Measurements from ENCODE around the gene EPAS1.

Gene EPAS1

GRCh38 chr2:46410273-46411244 is 113.4 kb downstream of the EPAS1 start:
- TF ChIP-seq CTCF (IDR thresholded peaks at IDR 0.05; ENCODE audit: insufficient read depth, low read depth, low read length, missing control alignments), result no peak
- no peak for DNase-seq (ENCODE audit: low read depth)
- H3K4me3 ChIP-seq (ENCODE audit: low read length), result no peak overlapping the region

- DNase-seq (ENCODE audit: low read depth), result peak; percentile 65
- H3K4me3 ChIP-seq (ENCODE audit: low read length), result no peak overlapping the region
- no peak for TF ChIP-seq CTCF (IDR thresholded peaks at IDR 0.05; ENCODE audit: insufficient read depth, low read depth, low read length, missing control alignments)
These were observed 114.0 kb downstream of the EPAS1 start for GRCh38 chr2:46411245-46411641.

GRCh38 chr2:46411985-46412384 is 114.8 kb downstream of the EPAS1 start:
- H3K4me3 ChIP-seq (ENCODE audit: low read length), result no peak overlapping the region
- no peak for TF ChIP-seq CTCF (IDR thresholded peaks at IDR 0.05; ENCODE audit: insufficient read depth, low read depth, low read length, missing control alignments)
- DNase-seq (ENCODE audit: low read depth), result no peak

DNA sequence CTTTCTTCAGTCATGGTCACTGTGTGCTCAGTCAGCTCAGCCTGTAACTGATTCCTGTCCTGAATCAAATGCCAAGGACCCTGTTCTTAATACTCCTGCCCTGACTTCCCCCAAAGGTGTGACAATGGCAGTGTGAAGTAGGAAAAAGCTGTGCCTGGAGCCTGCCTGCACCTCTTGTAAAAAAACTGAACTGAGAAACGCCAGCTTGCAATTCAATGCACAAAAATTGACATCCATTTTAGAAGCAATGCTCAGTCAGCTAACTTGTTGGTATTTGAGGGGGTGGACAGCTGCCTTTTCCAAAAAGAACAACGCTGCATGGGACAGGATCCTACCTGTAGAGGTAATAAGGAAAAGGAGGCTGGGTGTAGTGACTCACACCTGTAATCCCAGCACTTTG is 115.9 kb downstream of the EPAS1 start:
- no peak overlapping the region for H3K4me3 ChIP-seq (ENCODE audit: low read length)
- TF ChIP-seq CTCF (IDR thresholded peaks at IDR 0.05; ENCODE audit: insufficient read depth, low read depth, low read length, missing control alignments), result no peak
- DNase-seq (ENCODE audit: low read depth), result peak; percentile 22

DNA sequence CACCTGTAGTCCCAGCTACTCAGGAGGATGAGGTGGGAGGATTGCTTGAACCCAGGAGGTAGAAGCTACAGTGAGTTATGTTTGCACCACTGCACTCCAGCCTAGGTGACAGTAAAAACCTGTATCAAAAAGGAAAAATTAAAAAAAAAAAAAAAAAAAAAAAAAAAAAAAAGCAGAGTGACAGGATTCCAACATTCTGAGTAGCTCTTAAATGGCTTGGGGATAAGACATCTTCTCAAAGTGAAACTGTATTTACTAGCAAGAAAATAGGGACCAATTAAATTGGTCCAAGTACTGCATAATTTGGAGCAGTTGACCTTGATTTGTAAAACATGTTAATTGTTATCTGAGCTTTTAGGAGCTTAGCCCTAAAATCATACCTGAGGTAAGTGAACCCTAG is 116.4 kb downstream of the EPAS1 start:
- no peak for TF ChIP-seq CTCF (IDR thresholded peaks at IDR 0.05; ENCODE audit: insufficient read depth, low read depth, low read length, missing control alignments)
- H3K4me3 ChIP-seq (ENCODE audit: low read length), result no peak overlapping the region

DNA sequence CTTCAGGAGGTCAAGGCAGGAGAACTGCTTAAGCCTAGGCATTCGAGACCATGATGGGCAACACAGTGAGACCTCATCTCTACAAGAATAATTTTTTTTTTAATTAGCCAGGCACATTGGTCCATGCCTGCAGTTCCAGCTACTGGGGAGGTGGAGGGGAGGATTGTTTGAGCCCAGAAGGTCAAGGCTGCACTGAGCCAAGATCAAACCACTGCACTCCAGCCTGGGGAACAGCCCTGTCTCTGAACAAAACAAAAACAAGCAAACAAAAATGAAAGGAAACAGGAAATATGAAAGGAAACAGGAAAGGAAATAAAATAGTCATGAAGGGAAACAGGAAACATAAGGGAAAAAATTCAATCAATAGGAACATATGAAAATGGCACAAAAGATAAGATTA is 117.5 kb downstream of the EPAS1 start:
- DNase-seq (ENCODE audit: low read depth), result no peak

More for the DNA sequence above, 116.4 kb downstream of the EPAS1 start:
- DNase-seq (ENCODE audit: low read depth), result no peak

More for the DNA sequence above, 117.5 kb downstream of the EPAS1 start:
- no peak overlapping the region for H3K4me3 ChIP-seq (ENCODE audit: low read length)
- TF ChIP-seq CTCF (IDR thresholded peaks at IDR 0.05; ENCODE audit: insufficient read depth, low read depth, low read length, missing control alignments), result no peak

Measured in epithelial cell of esophagus (primary cell).